ENCODE data around the gene SPDYE1.
"Not testable (repeated sequence)": the region's sequence is repeated elsewhere in the genome, so short reads cannot be mapped to it uniquely, and the experiment has no call there.

DNA sequence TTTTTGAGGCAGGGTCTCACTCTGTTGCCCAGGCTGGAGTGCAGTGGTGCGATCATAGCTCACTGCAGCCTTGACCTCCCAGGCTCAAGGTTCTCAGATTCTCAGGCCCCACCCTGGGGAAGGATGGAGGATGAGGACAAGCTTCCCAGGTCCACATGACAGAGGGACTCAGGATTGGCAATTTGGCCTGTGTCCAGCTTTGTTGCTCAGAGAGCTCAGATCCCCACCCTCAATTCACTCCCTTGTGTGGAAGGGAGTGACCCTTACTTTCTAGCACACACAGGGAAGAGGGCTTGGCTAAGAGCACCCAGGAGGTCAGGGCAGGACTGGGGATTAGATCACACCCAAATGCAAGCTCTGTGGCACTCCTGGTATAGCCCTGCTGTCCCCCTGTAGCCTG, 6.9 kb upstream of the SPDYE1 start:
- TF ChIP-seq, protein P1, sequence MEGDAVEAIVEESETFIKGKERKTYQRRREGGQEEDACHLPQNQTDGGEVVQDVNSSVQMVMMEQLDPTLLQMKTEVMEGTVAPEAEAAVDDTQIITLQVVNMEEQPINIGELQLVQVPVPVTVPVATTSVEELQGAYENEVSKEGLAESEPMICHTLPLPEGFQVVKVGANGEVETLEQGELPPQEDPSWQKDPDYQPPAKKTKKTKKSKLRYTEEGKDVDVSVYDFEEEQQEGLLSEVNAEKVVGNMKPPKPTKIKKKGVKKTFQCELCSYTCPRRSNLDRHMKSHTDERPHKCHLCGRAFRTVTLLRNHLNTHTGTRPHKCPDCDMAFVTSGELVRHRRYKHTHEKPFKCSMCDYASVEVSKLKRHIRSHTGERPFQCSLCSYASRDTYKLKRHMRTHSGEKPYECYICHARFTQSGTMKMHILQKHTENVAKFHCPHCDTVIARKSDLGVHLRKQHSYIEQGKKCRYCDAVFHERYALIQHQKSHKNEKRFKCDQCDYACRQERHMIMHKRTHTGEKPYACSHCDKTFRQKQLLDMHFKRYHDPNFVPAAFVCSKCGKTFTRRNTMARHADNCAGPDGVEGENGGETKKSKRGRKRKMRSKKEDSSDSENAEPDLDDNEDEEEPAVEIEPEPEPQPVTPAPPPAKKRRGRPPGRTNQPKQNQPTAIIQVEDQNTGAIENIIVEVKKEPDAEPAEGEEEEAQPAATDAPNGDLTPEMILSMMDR (tag by site-specific recombination; IDR thresholded peaks at IDR 0.05) = not testable (repeated sequence)
- TF ChIP-seq, protein P2, sequence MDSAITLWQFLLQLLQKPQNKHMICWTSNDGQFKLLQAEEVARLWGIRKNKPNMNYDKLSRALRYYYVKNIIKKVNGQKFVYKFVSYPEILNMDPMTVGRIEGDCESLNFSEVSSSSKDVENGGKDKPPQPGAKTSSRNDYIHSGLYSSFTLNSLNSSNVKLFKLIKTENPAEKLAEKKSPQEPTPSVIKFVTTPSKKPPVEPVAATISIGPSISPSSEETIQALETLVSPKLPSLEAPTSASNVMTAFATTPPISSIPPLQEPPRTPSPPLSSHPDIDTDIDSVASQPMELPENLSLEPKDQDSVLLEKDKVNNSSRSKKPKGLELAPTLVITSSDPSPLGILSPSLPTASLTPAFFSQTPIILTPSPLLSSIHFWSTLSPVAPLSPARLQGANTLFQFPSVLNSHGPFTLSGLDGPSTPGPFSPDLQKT (IDR thresholded peaks at IDR 0.05; ENCODE audit: borderline replicate concordance, low read depth, low read length) = not testable (repeated sequence)
- TF ChIP-seq MYNN (tag by site-specific recombination; IDR thresholded peaks at IDR 0.05; ENCODE audit: borderline replicate concordance); ZNF350 (tag by site-specific recombination; IDR thresholded peaks at IDR 0.05); SP2 (tag by site-specific recombination; IDR thresholded peaks at IDR 0.05): not testable (repeated sequence)
